Measurements from ENCODE around the gene SAMMSON.

The SAMMSON gene

DNA sequence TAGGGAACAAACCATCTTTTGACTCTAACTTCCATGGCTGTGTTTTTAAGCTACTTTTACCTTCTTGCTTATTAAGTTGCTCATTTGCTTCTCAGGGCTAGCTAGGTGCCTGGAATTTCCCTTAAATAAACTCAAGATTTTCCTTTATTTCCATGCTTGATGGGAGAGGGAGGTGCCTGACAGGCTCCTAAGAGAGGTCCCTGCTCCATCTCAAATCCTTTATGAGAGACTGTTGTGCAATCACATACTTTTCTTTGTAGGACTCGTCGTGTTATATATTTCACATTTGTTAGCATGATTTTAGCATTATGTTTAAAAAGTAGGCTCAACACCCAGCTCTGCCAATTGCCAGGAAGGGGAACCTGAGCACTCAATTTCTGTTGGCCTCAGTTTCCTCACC is 95.7 kb downstream of the SAMMSON start:
- no peak for FAIRE-seq

DNA sequence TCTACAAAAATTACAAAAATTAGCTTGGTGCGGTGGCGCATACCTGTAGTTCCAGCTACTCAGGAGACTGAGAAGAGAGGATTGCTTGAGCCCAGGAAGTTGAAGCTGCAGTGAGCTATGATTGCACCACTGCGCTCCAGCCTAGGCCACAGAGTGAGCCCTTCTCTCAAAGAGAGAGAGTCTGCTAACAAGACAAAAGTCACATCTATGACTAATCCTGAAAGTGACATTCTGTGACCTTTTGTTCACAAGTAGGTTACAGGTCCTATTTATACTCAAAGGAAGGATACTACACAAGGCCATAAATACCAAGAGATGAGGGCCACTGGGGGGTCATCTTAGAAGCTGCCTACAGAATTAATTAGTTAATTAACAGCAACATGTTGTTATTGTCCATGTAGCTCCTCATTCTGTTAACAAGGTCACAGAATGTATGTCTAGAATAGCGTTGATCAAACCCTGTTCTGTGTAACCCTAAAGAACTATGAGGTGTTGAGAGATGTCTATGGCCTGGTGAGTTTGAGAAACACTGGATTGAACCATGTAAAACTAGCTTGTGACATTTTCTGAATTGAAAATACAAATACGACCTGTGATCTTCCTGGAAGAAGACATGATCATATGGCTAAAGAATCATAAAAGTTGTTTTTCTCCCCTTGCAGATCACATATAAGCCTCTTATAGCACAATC is 97.0 kb downstream of the SAMMSON start:
- FAIRE-seq, result no peak

DNA sequence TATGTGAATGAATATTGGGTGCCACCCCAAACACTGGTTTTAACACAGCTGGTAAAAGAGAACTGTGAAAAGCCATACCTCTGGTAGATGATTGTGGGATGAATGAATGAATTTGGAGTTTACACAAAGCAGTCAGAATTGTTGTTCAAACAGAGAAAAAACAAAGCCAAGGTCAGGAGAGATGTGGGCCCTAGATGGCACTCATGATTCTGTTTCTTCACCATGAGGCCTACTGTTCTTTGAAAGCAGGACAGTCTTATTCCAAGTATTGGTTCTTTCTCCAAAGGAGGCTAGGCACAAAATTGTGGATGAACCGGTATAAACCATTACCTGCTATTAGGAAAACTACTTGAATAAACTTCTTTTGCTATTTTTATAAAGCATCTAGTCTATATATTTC is 97.6 kb downstream of the SAMMSON start:
- no peak for FAIRE-seq

DNA sequence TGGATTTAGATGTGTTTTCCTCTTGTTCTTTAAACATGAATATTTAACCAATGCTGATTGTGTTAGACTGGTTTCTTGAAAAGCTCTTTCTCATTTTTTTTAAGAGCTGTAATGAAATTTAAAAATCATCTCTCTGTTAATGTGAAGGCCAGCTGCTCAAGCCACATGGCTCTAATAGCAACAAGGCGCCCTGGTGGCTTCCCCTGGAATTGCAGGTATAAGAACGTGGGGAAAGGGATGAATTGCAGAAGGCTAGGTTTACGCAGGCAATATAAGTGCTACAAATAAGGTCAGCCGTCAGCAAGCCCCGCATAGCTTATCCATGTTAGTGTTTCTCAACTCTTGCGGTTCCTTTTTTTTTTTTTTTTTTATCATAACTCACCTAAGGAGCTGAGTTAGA is 108.5 kb downstream of the SAMMSON start:
- no peak for FAIRE-seq

DNA sequence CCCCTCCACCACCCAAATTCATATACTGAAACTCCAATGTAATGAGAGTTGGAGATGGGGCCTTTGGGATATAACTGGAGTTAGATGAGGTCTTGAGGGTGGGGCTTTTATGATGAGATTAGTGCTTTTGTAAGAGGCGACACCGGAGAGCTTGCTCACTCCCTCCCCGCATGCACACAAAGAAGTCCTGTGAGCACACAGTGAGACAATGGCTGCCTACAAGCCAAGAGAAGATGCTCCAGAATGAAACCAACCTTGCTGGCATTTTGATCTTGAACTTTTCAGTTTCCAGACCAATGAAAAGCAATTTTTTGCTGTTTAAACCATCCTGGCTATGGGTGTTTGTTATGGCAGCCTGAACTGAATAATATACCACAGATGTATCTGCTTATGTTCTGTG is 109.0 kb downstream of the SAMMSON start:
- FAIRE-seq, result no peak

DNA sequence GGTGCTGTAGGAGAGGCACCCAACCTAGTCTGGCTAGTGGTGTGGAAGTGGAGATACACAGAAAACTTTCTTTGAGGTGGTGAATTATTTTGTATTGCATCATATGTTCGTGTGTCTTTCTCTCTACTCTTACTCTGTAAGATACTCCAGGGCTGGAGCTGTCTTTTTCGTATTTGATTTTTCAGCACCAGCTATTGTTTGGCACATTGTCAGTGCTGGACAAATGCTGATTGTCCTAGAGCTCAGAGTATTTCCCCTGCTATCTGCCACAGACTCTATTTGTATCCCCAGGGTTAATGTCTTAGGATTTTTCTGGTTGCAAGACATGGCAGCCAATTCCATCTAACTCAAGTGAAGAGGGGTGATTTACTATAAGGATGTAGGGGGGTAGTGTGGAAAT is 110.5 kb downstream of the SAMMSON start:
- no peak for FAIRE-seq

DNA sequence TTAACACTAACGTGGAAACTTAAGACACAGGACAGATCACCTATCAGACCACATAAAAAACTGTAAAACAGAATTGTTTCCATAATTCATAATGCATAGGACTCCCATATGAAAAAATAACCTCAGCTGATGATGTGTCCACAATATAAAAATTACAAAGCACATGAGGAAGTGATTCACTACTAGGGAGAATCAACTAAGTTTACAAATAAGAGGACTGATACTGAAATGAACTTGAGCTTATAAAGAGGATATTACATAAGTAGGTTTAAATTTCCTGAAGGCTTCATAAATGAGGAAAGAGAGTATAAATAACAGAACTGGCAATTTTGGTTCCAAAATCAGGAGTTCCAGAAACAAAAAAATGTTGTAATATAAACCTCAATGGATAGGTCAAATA is 111.9 kb downstream of the SAMMSON start:
- FAIRE-seq, result no peak

DNA sequence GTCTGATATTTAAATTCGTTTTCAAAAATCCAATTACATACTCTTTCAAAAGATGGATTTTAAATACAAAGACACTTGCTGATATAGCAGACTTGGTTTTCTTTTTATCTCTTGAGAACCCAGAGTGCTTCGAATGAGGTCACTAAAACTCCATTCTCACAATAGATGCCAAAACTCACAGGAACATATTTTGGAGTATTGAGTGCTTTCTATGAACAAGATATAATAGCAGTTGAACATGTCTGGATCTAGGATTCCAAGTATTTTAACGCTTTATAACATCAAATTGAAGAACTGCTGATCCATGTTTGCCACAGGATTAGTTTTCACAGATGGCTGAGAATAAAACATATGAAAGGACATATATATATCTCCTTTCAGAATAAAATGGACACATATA is 113.2 kb downstream of the SAMMSON start:
- FAIRE-seq, result no peak

DNA sequence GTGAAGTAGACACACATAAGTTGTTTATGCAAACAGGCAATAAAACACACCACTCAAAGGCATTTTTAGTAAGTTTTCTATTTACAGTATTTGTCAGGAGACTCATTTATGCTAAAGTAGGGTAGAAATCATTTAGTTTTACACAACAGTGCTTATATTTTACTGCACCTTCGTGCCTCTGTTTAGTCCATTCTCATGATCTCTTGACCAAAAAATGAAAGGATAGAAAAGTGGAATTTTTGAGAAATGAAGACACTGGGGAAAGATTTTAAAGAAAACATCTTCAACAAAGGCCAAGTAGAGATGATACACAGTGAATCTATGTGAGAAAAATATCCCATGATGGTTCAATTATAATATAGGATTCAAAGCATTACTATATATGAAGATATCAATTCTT is 114.9 kb downstream of the SAMMSON start:
- FAIRE-seq, result no peak

DNA sequence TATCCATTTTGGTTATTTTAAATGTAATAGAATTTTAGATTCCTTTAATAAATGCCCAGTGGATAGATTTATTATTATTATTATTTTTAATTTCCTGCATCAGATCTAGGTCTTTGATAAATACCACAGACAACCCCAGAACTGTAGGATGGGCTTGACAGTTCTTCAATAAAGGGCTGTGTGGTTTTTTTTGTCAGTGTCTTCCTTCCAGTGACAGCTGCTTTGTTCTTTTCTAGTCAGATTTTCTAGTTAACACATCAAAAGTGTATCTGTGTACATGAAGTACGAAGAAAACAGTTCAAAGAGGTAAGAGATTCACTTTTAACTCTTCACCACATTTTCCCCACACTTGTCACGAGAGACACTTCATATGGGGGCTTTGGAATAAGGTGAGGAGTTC is 120.3 kb downstream of the SAMMSON start:
- no peak for FAIRE-seq
